Panc1 (cell line): ENCODE measurements around the gene SLC38A9. TPM values are rescaled to one million over a fixed set of nuclear protein-coding genes. Genes with fewer than 3 reads are reported as not detected.

Source experiments
- ATAC-seq: fragments of 200-7000 bp; cut with Tn5 transposase; 2 replicates; pipeline ENCODE4 v1.9.1; 2020; ENCODE audit warnings: mild to moderate bottlenecking, moderate library complexity
- BruUV-seq: library from RNA; stranded (reverse); fragments of 400-500 nt; replicated peaks from 2 replicates; lab custom pipeline; 2021; lab: Mats Ljungman, UMichigan
- CTCF ChIA-PET: fragments of 300-600 bp; sonication (Branson Sonifier 250); formaldehyde crosslinking; loops from one replicate; lab custom pipeline; 2022; ENCODE audit warnings: antibody characterized with exemption; lab: Charles Lee
- POLR2A ChIA-PET: fragments of 300-600 bp; sonication (Branson Sonifier 250); formaldehyde crosslinking; loops from one replicate; lab custom pipeline; 2022; ENCODE audit warnings: antibody characterized with exemption; lab: Charles Lee
- DNase-seq: peaks from one replicate; pipeline ENCODE4 v3.0.0-alpha.2; 2010; ENCODE audit warnings: low read depth, low spot score
- H3K27ac ChIP-seq: 2 replicates; pipeline ENCODE4 v1.5.1; 2011; ENCODE audit warnings: mild to moderate bottlenecking, low read length, inconsistent platforms
- H3K27me3 ChIP-seq: fragments of 200-500 bp; sonication (Bioruptor generic); 2 replicates; pipeline ENCODE4 v1.6.0; 2014; ENCODE audit warnings: low read length, inconsistent platforms; ENCODE audit not compliant: control insufficient read depth, insufficient read depth
- H3K36me3 ChIP-seq: fragments of 200-500 bp; sonication (Bioruptor generic); 2 replicates; pipeline ENCODE4 v1.5.1; 2014; ENCODE audit warnings: inconsistent platforms, mild to moderate bottlenecking, low read length, moderate library complexity; ENCODE audit not compliant: control insufficient read depth, insufficient read depth
- H3K4me1 ChIP-seq: 2 replicates; pipeline ENCODE4 v1.5.1; 2011; ENCODE audit warnings: inconsistent platforms, mild to moderate bottlenecking, low read length, moderate library complexity; ENCODE audit not compliant: control insufficient read depth, insufficient read depth
- H3K4me3 ChIP-seq, 2 experiments: 2 replicates each; pipeline ENCODE4 v1.5.1; 2011 to 2012; ENCODE audit warnings: low read depth in 2 of 2, low read length in 2 of 2, mild to moderate bottlenecking in 2 of 2, inconsistent platforms in 1 of 2, moderate library complexity in 1 of 2
- H3K9me3 ChIP-seq: fragments of 200-500 bp; sonication (Bioruptor generic); 2 replicates; pipeline ENCODE4 v1.5.1; 2014; ENCODE audit warnings: low read depth, mild to moderate bottlenecking, inconsistent platforms, low read length, moderate library complexity; ENCODE audit not compliant: control insufficient read depth, insufficient read depth
- POLR2AphosphoS5 ChIP-seq: IDR thresholded peaks from 2 replicates; pipeline ENCODE4 v1.6.1; 2012; ENCODE audit warnings: mild to moderate bottlenecking, low read depth, low read length, moderate library complexity
- SIN3A ChIP-seq: IDR thresholded peaks from 2 replicates; pipeline ENCODE4 v1.6.1; 2012; ENCODE audit warnings: low read depth, mild to moderate bottlenecking, low read length, moderate library complexity, borderline replicate concordance; ENCODE audit not compliant: insufficient read depth
- TCF7L2 ChIP-seq: IDR thresholded peaks from 2 replicates; pipeline ENCODE4 v1.6.1; 2011; ENCODE audit warnings: mild to moderate bottlenecking, low read depth, low read length, inconsistent platforms
- in situ Hi-C: cut with HindIII; loops from 2 replicates; pipeline ENCODE4 v1.10.0; 2016; ENCODE audit warnings: low sequenced_read_pairs, low pct_unique_long_range_greater_than_20kb
- intact Hi-C: fragments of 100-400 bp; cut with micrococcal nuclease; formaldehyde crosslinking; loops from one replicate; pipeline ENCODE4 v1.10.0; 2022; ENCODE audit not compliant: unreplicated experiment
- total RNA-seq: library from RNA; stranded (reverse); gene quantifications from one replicate; pipeline ENCODE4 v1.2.1, GENCODE V29; 2021; ENCODE audit not compliant: unreplicated experiment
- TF ChIP-seq, protein P1 (sequence below), 2 experiments: IDR thresholded peaks; 2 replicates each; pipeline ENCODE4 v1.6.1; 2011 to 2012; ENCODE audit warnings: low read depth in 2 of 2, control low read depth in 1 of 2, low read length in 1 of 2, mild to moderate bottlenecking in 1 of 2, moderate library complexity in 1 of 2; ENCODE audit not compliant: insufficient read depth in 1 of 2
- TF ChIP-seq, protein P2 (sequence below): fragments of 450-650 bp; IDR thresholded peaks from 2 replicates; pipeline ENCODE4 v1.5.1; 2017; ENCODE audit warnings: mild to moderate bottlenecking

SLC38A9 gene
- total RNA-seq, 1 experiment from 2014 or later = 12.8 TPM

DNA sequence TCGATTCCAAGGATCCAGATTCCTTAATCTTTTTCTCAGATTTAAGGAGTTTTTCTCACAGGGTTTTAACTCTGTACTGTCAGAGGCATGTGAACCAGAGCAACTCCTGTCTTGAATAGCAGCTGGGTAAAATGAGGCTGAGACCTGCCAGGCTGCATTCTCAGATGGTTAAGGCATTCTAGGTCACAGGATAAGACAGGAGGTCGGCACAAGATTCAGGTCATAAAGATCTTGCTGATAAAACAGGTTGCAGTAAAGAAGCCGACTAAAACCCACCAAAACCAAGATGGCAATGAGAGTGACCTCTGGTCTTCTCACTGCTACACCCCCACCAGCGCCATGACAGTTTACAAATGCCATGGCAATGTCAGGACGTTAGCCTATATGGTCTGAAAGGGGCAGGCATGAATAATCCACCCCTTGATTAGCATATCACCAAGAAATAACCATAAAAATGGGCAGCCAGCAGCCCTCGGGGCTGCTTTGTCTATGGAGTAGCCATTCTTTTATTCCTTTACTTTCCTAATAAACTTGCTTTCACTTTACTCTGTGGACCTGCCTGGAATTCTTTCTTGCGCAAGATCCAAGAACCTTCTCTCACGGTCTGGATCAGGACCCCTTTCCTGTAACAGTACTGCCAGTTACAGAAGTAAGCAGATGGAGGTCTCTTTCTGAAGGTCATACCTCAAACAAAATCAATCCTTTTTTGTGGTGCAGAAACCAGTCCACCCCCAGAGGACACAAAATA is 87.1 kb downstream of the SLC38A9 start:
- Histone ChIP-seq H3K9me3 (no peaks in the 10 kb centered on the region), H3K27ac (no peak overlapping the region), H3K36me3 (no peaks in the 10 kb centered on the region), H3K4me1 (no peaks in the 10 kb centered on the region), H3K27me3 (no peaks in the 10 kb centered on the region), H3K4me3 (no peak overlapping the region)
- intact Hi-C loops = no loop called here
- POLR2A ChIA-PET = no interaction called here
- DNase-seq = no peak
- TF ChIP-seq, protein P1, sequence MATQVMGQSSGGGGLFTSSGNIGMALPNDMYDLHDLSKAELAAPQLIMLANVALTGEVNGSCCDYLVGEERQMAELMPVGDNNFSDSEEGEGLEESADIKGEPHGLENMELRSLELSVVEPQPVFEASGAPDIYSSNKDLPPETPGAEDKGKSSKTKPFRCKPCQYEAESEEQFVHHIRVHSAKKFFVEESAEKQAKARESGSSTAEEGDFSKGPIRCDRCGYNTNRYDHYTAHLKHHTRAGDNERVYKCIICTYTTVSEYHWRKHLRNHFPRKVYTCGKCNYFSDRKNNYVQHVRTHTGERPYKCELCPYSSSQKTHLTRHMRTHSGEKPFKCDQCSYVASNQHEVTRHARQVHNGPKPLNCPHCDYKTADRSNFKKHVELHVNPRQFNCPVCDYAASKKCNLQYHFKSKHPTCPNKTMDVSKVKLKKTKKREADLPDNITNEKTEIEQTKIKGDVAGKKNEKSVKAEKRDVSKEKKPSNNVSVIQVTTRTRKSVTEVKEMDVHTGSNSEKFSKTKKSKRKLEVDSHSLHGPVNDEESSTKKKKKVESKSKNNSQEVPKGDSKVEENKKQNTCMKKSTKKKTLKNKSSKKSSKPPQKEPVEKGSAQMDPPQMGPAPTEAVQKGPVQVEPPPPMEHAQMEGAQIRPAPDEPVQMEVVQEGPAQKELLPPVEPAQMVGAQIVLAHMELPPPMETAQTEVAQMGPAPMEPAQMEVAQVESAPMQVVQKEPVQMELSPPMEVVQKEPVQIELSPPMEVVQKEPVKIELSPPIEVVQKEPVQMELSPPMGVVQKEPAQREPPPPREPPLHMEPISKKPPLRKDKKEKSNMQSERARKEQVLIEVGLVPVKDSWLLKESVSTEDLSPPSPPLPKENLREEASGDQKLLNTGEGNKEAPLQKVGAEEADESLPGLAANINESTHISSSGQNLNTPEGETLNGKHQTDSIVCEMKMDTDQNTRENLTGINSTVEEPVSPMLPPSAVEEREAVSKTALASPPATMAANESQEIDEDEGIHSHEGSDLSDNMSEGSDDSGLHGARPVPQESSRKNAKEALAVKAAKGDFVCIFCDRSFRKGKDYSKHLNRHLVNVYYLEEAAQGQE (IDR thresholded peaks at IDR 0.05; ENCODE audit: insufficient read depth in 1 of 2, low read depth in 2 of 2, low read length in 1 of 2) = no peak
- TF ChIP-seq POLR2AphosphoS5 = no peak
- TF ChIP-seq SIN3A = no peak
- TF ChIP-seq, protein P2, sequence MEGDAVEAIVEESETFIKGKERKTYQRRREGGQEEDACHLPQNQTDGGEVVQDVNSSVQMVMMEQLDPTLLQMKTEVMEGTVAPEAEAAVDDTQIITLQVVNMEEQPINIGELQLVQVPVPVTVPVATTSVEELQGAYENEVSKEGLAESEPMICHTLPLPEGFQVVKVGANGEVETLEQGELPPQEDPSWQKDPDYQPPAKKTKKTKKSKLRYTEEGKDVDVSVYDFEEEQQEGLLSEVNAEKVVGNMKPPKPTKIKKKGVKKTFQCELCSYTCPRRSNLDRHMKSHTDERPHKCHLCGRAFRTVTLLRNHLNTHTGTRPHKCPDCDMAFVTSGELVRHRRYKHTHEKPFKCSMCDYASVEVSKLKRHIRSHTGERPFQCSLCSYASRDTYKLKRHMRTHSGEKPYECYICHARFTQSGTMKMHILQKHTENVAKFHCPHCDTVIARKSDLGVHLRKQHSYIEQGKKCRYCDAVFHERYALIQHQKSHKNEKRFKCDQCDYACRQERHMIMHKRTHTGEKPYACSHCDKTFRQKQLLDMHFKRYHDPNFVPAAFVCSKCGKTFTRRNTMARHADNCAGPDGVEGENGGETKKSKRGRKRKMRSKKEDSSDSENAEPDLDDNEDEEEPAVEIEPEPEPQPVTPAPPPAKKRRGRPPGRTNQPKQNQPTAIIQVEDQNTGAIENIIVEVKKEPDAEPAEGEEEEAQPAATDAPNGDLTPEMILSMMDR = no peak
- TF ChIP-seq TCF7L2 = no peak
- ATAC-seq = no peak
- BruUV-seq = no TSS peak
- CTCF ChIA-PET = no interaction called here
- in situ Hi-C loops = no loop called here

DNA sequence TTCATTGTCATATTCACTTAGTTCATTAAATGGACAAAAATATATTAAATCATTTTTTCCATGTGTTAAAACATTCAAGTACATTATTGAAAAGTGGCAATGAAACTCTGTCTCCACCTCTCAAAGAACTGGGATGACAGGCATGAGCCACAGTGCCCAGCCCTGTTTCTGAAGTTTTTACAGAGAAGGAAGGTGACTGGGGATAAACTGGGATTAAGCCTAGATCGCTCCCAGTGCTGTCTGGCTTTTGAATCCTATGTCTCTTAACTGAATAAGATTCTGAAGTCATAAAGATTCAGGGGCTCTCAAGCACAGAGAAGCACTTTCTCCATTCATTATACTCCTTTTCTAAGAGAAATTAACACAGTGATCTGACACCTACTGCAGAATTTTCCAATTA is 88.3 kb downstream of the SLC38A9 start:
- no TSS peak for BruUV-seq
- CTCF ChIA-PET = no interaction called here
- in situ Hi-C loops = no loop called here
- no peak overlapping the region for H3K4me3 ChIP-seq
- H3K36me3 ChIP-seq = no peaks in the 10 kb centered on the region
- no peak overlapping the region for H3K27ac ChIP-seq
- intact Hi-C loops = no loop called here
- DNase-seq (no peak), ATAC-seq (no peak)
- TF ChIP-seq SIN3A = no peak
- TF ChIP-seq, protein P2 = no peak
- TF ChIP-seq, protein P1 (IDR thresholded peaks at IDR 0.05; ENCODE audit: insufficient read depth in 1 of 2, low read depth in 2 of 2, low read length in 1 of 2) = no peak
- no peak for TF ChIP-seq TCF7L2
- TF ChIP-seq POLR2AphosphoS5 = no peak
- H3K4me1 ChIP-seq = no peaks in the 10 kb centered on the region
- no peaks in the 10 kb centered on the region for H3K9me3 ChIP-seq
- POLR2A ChIA-PET = no interaction called here
- H3K27me3 ChIP-seq = no peaks in the 10 kb centered on the region
